ENCODE measurements around the gene ZBTB43. TPM values are rescaled to one million over a fixed set of nuclear protein-coding genes. Genes with fewer than 3 reads are reported as not detected.

Gene ZBTB43
- total RNA-seq, 2 donors from 2014 or later: 17.4 to 24.2 TPM

DNA sequence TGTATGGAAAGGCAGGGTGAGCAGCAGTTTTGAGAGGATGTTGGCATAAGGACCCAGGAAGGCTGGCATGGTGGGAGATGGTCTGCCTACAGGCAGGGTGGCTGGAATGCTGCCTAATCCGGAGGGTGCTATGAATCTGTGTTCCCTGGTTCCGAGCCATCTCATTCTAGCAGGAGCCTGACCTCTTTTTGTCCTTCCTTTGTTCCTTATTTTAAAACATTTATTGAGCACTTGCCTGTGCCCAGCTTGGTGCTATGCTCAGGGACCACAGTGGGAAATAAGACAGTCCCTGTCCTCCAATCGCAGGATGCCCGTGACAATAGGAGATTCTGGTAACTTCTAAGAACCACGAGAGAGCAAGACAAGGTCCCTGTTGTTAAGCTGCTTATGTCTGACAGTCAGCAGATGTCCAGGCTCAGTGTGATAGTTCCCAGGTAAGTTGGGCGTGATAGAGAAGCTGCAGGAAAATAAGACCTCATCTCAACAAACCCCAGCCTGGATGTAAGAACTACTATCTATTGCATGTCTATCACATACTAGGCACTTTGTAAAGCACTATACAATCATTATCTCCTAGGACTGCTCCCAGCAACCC is 46.5 kb downstream of the ZBTB43 start:
- no peaks in the 10 kb centered on the region for H3K27me3 ChIP-seq (ENCODE audit: control insufficient read depth, insufficient read depth, low read length, poor library complexity, severe bottlenecking)
- no peaks in the 10 kb centered on the region for H3K9me3 ChIP-seq (ENCODE audit: control insufficient read depth, low read length)
- H3K36me3 ChIP-seq (ENCODE audit: control insufficient read depth, insufficient read depth, low read length): no peaks in the 10 kb centered on the region
- H3K4me3 Mint-ChIP-seq: no peak overlapping the region
- H3K27ac ChIP-seq (ENCODE audit: low read depth, low read length): no peak overlapping the region
- peaks cover 1% of the 10 kb centered on the region for H3K9me3 Mint-ChIP-seq
- DNase-seq: no peak
- no peak overlapping the region for H3K9ac ChIP-seq (ENCODE audit: extremely low read depth, low read length, poor library complexity, severe bottlenecking)
- WGBS, 2 experiments (ENCODE audit: insufficient coverage in 1 of 2, insufficient read length in 1 of 2): 80 to 86% methylated on average over 6 of the region's 6 CpGs
- peaks cover 11% of the 10 kb centered on the region for H3K4me1 Mint-ChIP-seq
- H3K4me1 ChIP-seq (ENCODE audit: control insufficient read depth, insufficient read depth, low read length): peaks cover 3% of the 10 kb centered on the region
- H3K27me3 Mint-ChIP-seq (ENCODE audit: insufficient read depth): peaks cover 16% of the 10 kb centered on the region
- TF ChIP-seq, protein P1, sequence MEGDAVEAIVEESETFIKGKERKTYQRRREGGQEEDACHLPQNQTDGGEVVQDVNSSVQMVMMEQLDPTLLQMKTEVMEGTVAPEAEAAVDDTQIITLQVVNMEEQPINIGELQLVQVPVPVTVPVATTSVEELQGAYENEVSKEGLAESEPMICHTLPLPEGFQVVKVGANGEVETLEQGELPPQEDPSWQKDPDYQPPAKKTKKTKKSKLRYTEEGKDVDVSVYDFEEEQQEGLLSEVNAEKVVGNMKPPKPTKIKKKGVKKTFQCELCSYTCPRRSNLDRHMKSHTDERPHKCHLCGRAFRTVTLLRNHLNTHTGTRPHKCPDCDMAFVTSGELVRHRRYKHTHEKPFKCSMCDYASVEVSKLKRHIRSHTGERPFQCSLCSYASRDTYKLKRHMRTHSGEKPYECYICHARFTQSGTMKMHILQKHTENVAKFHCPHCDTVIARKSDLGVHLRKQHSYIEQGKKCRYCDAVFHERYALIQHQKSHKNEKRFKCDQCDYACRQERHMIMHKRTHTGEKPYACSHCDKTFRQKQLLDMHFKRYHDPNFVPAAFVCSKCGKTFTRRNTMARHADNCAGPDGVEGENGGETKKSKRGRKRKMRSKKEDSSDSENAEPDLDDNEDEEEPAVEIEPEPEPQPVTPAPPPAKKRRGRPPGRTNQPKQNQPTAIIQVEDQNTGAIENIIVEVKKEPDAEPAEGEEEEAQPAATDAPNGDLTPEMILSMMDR (conservative IDR thresholded peaks at IDR 0.05): no peak
- H3K36me3 Mint-ChIP-seq (ENCODE audit: low read depth): no peaks in the 10 kb centered on the region
- no peak overlapping the region for H3K27ac Mint-ChIP-seq
- no peak overlapping the region for H3K4me3 ChIP-seq (ENCODE audit: low read length)

DNA sequence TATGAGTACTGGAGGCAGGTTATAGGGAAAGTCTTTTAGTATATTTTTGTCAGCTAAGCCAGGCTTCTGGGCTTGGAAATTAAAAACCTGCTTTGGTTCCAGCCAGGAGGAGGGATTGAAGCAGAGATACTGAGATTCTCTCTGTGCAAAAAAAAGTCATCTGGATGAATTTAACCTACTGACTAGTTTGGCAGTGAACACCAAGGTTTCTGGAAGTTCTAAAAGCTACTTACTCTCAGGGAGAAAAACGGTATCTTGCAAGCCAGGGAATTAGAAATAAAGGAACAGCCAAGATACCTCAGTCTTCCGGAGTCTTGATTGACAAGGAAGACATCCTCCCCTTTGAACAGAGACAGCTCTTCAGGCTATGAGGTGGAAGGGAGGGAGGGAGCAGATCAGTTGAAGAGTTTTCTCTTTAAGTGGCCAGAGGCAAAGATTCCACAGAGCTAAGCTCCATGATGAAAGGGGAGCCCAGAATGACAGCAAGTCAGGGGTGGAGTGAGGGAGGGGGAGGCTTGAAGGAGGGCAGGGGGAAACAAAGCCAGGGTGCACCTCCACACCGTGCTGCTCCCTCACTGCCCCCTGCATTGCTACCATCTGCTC is 47.3 kb downstream of the ZBTB43 start:
- peak; percentile 26 for DNase-seq
- H3K4me1 Mint-ChIP-seq: peaks cover 11% of the 10 kb centered on the region
- TF ChIP-seq, protein P1 (conservative IDR thresholded peaks at IDR 0.05): no peak

DNA sequence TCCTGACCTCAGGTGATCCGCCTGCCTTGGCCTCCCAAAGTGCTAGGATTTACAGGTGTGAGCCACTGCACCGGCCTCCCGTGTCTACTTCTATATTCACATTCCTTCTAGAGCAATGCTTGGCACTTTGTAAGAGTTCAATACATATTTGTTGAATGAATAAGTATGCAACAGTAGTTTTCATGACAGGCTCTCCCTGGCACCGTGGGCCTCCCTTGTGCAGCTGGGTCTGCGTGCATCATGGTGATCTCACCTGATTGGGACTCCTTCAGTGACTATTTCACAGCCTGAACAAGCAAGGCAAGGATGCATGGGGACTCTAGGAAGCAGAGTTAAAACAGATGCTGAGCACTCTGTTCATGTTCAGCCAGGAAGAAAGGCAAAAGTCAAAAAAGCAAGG is 48.8 kb downstream of the ZBTB43 start:
- Histone ChIP-seq H3K36me3 (ENCODE audit: control insufficient read depth, insufficient read depth, low read length) (no peaks in the 10 kb centered on the region), H3K9ac (ENCODE audit: extremely low read depth, low read length, poor library complexity, severe bottlenecking) (no peak overlapping the region), H3K27ac (ENCODE audit: low read depth, low read length) (no peak overlapping the region), H3K9me3 (ENCODE audit: control insufficient read depth, low read length) (no peaks in the 10 kb centered on the region), H3K4me1 (ENCODE audit: control insufficient read depth, insufficient read depth, low read length) (peaks cover 3% of the 10 kb centered on the region), H3K27me3 (ENCODE audit: control insufficient read depth, insufficient read depth, low read length, poor library complexity, severe bottlenecking) (no peaks in the 10 kb centered on the region), H3K4me3 (ENCODE audit: low read length) (no peak overlapping the region)
- Mint-ChIP-seq H3K36me3 (ENCODE audit: low read depth) (no peaks in the 10 kb centered on the region), H3K27me3 (ENCODE audit: insufficient read depth) (peaks cover 30% of the 10 kb centered on the region), H3K4me3 (no peak overlapping the region), H3K4me1 (peaks cover 11% of the 10 kb centered on the region), H3K27ac (no peak overlapping the region), H3K9me3 (peaks cover 1% of the 10 kb centered on the region)
- peak; percentile 22 for DNase-seq
- TF ChIP-seq, protein P1 (conservative IDR thresholded peaks at IDR 0.05): no peak
- WGBS, 2 experiments (ENCODE audit: insufficient coverage in 1 of 2, insufficient read length in 1 of 2): 93 to 94% methylated on average over 2 to 5 of the region's 5 CpGs

More for the DNA sequence above, 47.3 kb downstream of the ZBTB43 start:
- H3K27me3 ChIP-seq (ENCODE audit: control insufficient read depth, insufficient read depth, low read length, poor library complexity, severe bottlenecking): no peaks in the 10 kb centered on the region
- Mint-ChIP-seq H3K27ac (no peak overlapping the region), H3K27me3 (ENCODE audit: insufficient read depth) (peaks cover 17% of the 10 kb centered on the region), H3K9me3 (peaks cover 1% of the 10 kb centered on the region), H3K36me3 (ENCODE audit: low read depth) (no peaks in the 10 kb centered on the region), H3K4me3 (no peak overlapping the region)
- no peaks in the 10 kb centered on the region for H3K36me3 ChIP-seq (ENCODE audit: control insufficient read depth, insufficient read depth, low read length)
- H3K27ac ChIP-seq (ENCODE audit: low read depth, low read length): no peak overlapping the region
- H3K9me3 ChIP-seq (ENCODE audit: control insufficient read depth, low read length): no peaks in the 10 kb centered on the region
- no peak overlapping the region for H3K9ac ChIP-seq (ENCODE audit: extremely low read depth, low read length, poor library complexity, severe bottlenecking)
- 56 to 62% methylated on average over 2 to 3 of the region's 3 CpGs for WGBS, 2 experiments (ENCODE audit: insufficient coverage in 1 of 2, insufficient read length in 1 of 2)
- peaks cover 3% of the 10 kb centered on the region for H3K4me1 ChIP-seq (ENCODE audit: control insufficient read depth, insufficient read depth, low read length)
- H3K4me3 ChIP-seq (ENCODE audit: low read length): no peak overlapping the region

All from endodermal cell (in vitro differentiated cells).